ENCODE results near the gene PDZD8. TPM values are rescaled to one million over a fixed set of nuclear protein-coding genes. Genes with fewer than 3 reads are reported as not detected.

Gene PDZD8
- polyA plus RNA-seq, 2 of the 4 experiments (the other 2 are of a cell fraction): 27.4 to 76.7 TPM

GRCh38 chr10:117313641-117314040 is 61.6 kb downstream of the PDZD8 start:
- whole genome bisulfite sequencing (ENCODE audit: missing lambda C conversion rate): 91% methylated on average over 1 of the region's 1 CpG
- Histone ChIP-seq H3K9me3 (no peaks in the 10 kb centered on the region), H3K4me1 (peaks cover 18% of the 10 kb centered on the region; the same call in 2 of the 3 replicates), H3K27ac (no peak overlapping the region), H3K4me2 (no peak overlapping the region), H3K4me3 (no peak overlapping the region)
- DNase-seq (ENCODE audit: low read depth in 1 of 2, low spot score in 1 of 2) (no peak), FAIRE-seq (no peak), ATAC-seq (no peak)
- CTCF ChIA-PET: interaction anchor here (10.1 kb wide), 1 partner anchor 97 kb away, joined by 221 read pairs; no protein-coding TSS in a partner anchor
- POLR2A ChIA-PET: no interaction called here
- TF ChIP-seq NPAS2 (CRISPR knock-in tag; IDR thresholded peaks at IDR 0.05; ENCODE audit: borderline replicate concordance) (no peak), BHLHE40 (IDR thresholded peaks at IDR 0.05; ENCODE audit: low read depth, low read length) (no peak), ELK1 (IDR thresholded peaks at IDR 0.05; ENCODE audit: low read depth, low read length) (no peak), HOXA7 (CRISPR knock-in tag; IDR thresholded peaks at IDR 0.05) (no peak), SREBF2 (IDR thresholded peaks at IDR 0.05) (no peak), SMC3 (IDR thresholded peaks at IDR 0.05) (no peak), KDM1A (IDR thresholded peaks at IDR 0.05; ENCODE audit: low read depth) (no peak), TFCP2L1 (CRISPR knock-in tag; IDR thresholded peaks at IDR 0.05) (no peak), HOXB13 (CRISPR knock-in tag; IDR thresholded peaks at IDR 0.05; ENCODE audit: low read depth) (no peak), MAZ (IDR thresholded peaks at IDR 0.05; ENCODE audit: borderline replicate concordance, low read depth, low read length) (no peak)

GRCh38 chr10:117312430-117312829 is 62.8 kb downstream of the PDZD8 start:
- TF ChIP-seq PHF8 (IDR thresholded peaks at IDR 0.05; ENCODE audit: borderline replicate concordance, low read depth): no peak
- TF ChIP-seq HOXB5 (CRISPR knock-in tag; IDR thresholded peaks at IDR 0.05): no peak
- no peak for TF ChIP-seq ESRRA (IDR thresholded peaks at IDR 0.05; ENCODE audit: borderline replicate concordance, low read length)
- no peak for TF ChIP-seq FOXS1 (CRISPR knock-in tag; IDR thresholded peaks at IDR 0.05)
- TF ChIP-seq MYC (IDR thresholded peaks at IDR 0.05; ENCODE audit: borderline replicate concordance, low read length): no peak
- no peak for TF ChIP-seq POLR2A (IDR thresholded peaks at IDR 0.05; ENCODE audit: low read length)
- no peak for TF ChIP-seq TFCP2L1 (CRISPR knock-in tag; IDR thresholded peaks at IDR 0.05)
- TF ChIP-seq ELK1 (IDR thresholded peaks at IDR 0.05; ENCODE audit: low read depth, low read length): no peak
- no peak for TF ChIP-seq FOSL2 (IDR thresholded peaks at IDR 0.05)
- TF ChIP-seq FOSL2 (CRISPR knock-in tag; IDR thresholded peaks at IDR 0.05): no peak
- no peak for TF ChIP-seq TP53 (CRISPR knock-in tag; IDR thresholded peaks at IDR 0.05)
- no peak for TF ChIP-seq SREBF2 (IDR thresholded peaks at IDR 0.05)
- no peak for TF ChIP-seq FOSB (CRISPR knock-in tag; IDR thresholded peaks at IDR 0.05)
- no peak for TF ChIP-seq KDM5A (IDR thresholded peaks at IDR 0.05)
- TF ChIP-seq CEBPB (IDR thresholded peaks at IDR 0.05): no peak
- no peak for TF ChIP-seq JUNB (IDR thresholded peaks at IDR 0.05)
- no peak for TF ChIP-seq KDM1A (IDR thresholded peaks at IDR 0.05; ENCODE audit: low read depth)
- TF ChIP-seq JUN (IDR thresholded peaks at IDR 0.05): no peak
- no peak for FAIRE-seq

GRCh38 chr10:117311261-117311660 is 64.0 kb downstream of the PDZD8 start:
- DNase-seq (ENCODE audit: low read depth in 1 of 2, low spot score in 1 of 2): no peak
- ATAC-seq: no peak
- no peak for TF ChIP-seq FOXS1 (CRISPR knock-in tag; IDR thresholded peaks at IDR 0.05)
- Histone ChIP-seq H3K4me1 (peaks cover 17% of the 10 kb centered on the region; the same call in 1 of the 3 replicates), H3K4me2 (no peak overlapping the region), H3K9me3 (no peaks in the 10 kb centered on the region), H3K4me3 (no peak overlapping the region), H3K27ac (no peak overlapping the region)
- FAIRE-seq: peak; percentile 18
- ChIA-PET CTCF (interaction anchor here (10.1 kb wide), 1 partner anchor 95 kb away, joined by 221 read pairs; no protein-coding TSS in a partner anchor), POLR2A (no interaction called here)
- 92% methylated on average over 5 of the region's 5 CpGs for WGBS (ENCODE audit: missing lambda C conversion rate)

More at GRCh38 chr10:117312430-117312829, 62.8 kb downstream of the PDZD8 start:
- ChIA-PET CTCF (interaction anchor here (10.1 kb wide), 1 partner anchor 96 kb away, joined by 221 read pairs; no protein-coding TSS in a partner anchor), POLR2A (no interaction called here)
- Histone ChIP-seq H3K9me3 (no peaks in the 10 kb centered on the region), H3K4me1 (peaks cover 17% of the 10 kb centered on the region; the same call in 1 of the 3 replicates), H3K4me3 (no peak overlapping the region), H3K4me2 (no peak overlapping the region), H3K27ac (no peak overlapping the region)
- no peak for DNase-seq (ENCODE audit: low read depth in 1 of 2, low spot score in 1 of 2)
- ATAC-seq: no peak
- 89% methylated on average over 4 of the region's 4 CpGs for WGBS (ENCODE audit: missing lambda C conversion rate)

All from A549 (cell line).